ENCODE results near the gene ITPR3.

- TF ChIP-seq, protein P1, sequence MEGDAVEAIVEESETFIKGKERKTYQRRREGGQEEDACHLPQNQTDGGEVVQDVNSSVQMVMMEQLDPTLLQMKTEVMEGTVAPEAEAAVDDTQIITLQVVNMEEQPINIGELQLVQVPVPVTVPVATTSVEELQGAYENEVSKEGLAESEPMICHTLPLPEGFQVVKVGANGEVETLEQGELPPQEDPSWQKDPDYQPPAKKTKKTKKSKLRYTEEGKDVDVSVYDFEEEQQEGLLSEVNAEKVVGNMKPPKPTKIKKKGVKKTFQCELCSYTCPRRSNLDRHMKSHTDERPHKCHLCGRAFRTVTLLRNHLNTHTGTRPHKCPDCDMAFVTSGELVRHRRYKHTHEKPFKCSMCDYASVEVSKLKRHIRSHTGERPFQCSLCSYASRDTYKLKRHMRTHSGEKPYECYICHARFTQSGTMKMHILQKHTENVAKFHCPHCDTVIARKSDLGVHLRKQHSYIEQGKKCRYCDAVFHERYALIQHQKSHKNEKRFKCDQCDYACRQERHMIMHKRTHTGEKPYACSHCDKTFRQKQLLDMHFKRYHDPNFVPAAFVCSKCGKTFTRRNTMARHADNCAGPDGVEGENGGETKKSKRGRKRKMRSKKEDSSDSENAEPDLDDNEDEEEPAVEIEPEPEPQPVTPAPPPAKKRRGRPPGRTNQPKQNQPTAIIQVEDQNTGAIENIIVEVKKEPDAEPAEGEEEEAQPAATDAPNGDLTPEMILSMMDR (IDR thresholded peaks at IDR 0.05): no peak
- TF ChIP-seq POLR2A (IDR thresholded peaks at IDR 0.05): no peak
Measured at GRCh38 chr6:33699131-33699530, 78.0 kb downstream of the ITPR3 start.

Measured in transverse colon (tissue), 3 donors.